ENCODE data around the gene PPFIA4.

Gene PPFIA4

GRCh38 chr1:203017692-203018091 is 8.6 kb upstream of the PPFIA4 start:
- no peak for FAIRE-seq

DNA sequence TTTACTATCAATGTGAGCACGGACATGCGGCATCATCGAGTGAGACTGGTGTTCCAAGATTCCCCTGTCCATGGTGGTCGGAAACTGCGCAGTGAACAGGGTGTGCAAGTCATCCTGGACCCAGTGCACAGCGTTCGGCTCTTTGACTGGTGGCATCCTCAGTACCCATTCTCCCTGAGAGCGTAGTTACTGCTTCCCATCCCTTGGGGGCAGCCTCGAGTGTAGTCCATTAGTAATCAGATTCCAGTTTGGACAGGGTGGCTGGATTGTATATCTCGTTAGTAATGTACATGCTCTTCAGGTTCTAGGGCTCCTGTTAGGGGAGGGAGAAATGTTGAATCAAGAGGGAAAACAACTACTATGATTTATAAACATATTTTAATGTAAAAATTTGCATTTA is 3.4 kb upstream of the PPFIA4 start:
- peak; percentile 80 for FAIRE-seq

DNA sequence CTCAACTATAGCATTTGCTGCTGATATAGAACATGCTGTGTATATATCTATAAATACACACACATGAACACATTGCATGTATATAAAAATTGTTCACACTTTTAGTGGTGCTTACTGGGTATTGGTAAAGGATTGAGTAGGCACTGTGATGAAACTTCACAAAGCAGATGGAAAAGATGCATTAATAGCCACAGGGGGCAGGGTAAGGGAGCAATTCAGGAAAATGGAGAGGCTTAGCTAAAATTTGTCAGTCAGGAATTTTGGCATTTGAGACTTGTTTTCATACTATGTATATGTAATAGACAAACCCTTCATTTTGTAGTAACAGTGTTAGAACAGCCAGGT is 633 bp upstream of the PPFIA4 start:
- FAIRE-seq, result no peak

DNA sequence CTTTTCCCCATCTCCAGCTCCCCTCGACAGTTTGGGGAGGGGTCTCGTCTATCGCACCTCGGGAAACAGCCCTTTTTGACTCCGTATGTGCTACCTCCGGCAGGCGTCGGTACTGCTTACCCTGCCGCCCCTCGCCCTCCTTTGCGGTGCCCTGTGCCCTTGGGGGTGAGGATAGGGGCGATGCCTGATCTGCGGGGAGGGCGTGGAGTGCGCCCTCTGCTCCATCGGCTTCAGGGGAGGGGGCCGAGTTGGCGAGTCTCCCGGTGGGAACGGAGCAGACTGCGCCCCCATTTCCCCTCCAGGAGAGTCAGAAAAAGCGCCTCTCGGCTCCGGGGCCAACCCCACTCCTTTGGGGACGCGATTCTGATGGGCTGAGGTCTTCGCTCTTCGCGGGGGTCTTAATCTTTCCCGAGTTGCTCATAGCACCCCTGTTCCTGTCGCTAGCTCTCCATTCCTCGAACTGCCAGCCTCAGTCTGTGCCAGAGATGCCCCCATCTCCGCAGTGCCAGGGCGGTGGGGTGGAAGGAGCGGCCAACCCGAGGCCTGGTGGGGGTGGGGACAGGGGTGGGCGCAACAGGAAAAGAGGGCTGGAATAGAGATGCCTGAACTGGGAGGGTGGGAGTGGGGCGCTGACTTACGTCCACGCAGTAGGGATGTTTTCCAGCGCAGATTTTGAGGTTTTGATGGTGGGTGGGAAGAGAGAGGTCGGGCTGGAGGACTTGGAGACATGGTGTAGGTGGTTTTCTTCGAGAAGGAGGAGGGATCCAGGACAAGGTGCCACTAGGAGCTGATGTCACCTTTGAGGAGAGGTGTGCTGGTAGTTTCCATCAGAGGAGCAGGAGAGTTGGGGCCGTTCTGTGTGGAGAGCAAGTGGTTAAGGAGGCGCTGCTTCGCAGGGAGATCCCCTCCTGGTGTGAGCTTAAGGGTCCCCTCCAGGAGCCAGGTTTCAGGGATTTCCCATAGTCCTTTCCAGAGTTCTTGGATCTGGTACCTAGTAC is 674 bp downstream of the PPFIA4 start:
- no peak for FAIRE-seq

DNA sequence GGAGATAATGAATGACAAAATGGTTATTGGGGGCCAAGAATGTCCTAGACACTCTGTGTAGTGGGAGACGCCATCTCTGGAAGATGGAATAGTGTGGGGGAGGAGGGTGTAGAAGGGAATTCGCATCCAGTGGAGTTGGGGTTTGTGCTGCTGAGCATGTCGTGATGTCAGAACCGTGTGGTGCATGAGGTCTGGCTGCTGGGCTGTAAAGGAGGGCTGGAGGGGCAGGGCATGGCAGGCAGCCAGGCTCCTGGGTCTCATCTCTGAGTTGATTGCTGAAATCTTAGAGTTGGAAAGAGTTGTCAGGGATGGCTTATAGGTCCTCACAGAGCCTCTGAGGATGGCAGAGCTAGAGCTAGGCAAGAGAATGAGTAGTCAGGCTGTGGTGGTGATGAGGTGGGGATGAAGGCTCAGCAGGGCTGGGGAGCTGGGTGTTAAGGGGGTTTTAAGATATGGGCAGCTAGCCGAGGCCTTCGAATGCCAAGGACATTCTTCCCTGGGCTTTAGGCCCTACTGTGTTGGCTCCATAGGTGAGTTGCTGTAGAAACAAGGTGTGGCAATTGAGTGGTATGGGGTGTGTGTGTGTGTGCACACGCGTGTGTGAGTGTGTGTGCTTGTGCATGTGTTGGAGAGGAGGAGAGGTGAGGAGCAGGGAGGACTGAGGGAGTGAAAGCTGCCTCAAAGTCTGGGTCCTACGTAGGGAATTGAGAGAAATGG is 1.9 kb downstream of the PPFIA4 start:
- no peak for FAIRE-seq

GRCh38 chr1:203028784-203029553 is 2.7 kb downstream of the PPFIA4 start:
- no peak for FAIRE-seq

DNA sequence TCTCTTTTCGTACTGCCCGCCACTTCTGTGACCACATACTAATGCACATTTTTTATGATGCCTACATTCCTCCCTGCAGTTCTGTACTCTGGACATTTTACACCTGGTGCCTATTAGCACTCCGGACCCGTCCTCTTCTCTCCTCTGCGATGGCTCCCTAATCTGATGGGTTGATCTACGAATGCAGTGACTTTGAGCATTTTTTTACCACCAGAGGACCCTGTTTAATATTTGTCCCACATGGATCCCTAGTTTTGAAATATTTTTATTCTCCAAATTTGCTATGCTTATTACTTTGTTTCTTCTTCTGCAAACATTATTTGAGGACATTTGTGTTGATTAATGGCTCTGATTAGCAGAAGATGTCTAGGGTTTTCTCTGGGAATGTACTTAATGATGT is 5.2 kb downstream of the PPFIA4 start:
- no peak for FAIRE-seq

DNA sequence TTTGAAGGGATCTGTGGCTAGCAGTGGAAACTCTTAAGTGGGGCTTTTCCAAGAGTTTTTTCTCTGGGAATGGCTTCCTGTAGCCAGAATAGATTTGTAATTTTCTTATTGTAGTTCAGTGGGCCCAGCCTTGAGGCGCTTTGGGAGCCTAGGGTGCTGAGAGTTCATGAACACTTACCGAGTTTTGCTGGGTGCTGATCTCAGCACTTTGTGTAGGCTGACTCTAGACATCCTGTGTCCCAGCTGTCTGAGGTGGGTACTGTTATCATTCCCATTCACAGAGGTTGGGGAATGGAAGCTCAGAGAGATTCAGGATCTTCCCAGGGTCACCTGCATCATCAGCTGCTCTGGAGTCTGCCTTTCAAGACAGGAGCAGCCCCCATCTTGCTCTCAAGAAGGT is 7.0 kb downstream of the PPFIA4 start:
- no peak for FAIRE-seq

- no peak for FAIRE-seq
These were observed 7.6 kb downstream of the PPFIA4 start for GRCh38 chr1:203033917-203034316.

DNA sequence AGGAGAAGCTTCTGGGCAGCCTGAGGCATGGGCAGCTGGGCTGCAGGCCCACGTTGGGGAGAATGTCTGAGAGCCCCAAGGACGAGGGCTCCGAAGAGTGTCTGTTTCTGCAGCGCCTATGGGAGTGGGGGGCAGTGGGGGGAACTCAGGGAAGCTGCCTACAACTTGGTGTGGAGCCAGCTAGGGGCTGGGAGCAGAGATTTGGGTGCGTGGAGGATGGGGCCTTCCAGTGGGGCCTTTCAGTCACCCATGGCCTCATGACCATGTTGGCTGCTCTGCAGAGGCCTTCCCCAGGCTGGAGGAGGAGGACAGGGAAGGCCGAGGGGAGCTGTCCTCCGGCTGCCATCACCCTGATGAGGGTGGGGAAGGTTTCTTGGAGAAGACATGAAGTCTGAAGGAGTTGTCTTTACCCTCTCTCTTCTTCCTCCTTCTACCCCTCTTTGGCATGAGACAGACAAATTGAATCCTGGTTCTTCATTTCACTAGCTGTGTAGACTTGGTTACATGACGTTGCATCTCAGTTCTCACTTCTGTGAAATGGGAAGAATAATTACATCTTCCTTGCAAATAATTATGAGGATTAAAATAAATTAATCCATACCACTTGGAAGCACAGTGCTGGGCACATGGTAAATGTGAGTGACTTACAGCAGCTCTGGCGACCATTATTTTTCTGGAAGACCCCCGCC is 8.3 kb downstream of the PPFIA4 start:
- no peak for FAIRE-seq

GRCh38 chr1:203035111-203036000 is 9.1 kb downstream of the PPFIA4 start:
- FAIRE-seq, result no peak

GRCh38 chr1:203036135-203036534 is 9.8 kb downstream of the PPFIA4 start:
- no peak for FAIRE-seq

DNA sequence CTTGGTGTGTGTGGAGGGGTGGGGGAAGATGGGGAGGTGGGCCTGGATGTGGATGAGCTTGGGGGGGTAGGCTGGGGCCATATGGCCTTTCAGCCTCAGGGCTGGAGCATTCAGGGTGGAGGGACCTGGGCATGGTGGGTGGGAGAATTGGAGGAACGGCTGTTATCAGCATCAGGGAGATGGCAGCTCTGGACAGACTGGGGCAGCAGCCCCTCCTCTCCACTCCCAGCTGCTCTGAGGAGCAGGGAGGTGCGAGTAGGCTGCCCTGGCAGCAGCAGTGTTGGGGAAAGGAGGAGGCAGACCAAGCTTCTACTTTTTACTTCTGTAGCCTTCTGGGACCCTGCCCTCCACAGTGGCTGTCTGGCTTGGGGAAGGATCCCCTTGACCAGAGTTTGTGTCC is 10.2 kb downstream of the PPFIA4 start:
- FAIRE-seq, result no peak

GRCh38 chr1:203037509-203038190 is 11.4 kb downstream of the PPFIA4 start:
- no peak for FAIRE-seq

DNA sequence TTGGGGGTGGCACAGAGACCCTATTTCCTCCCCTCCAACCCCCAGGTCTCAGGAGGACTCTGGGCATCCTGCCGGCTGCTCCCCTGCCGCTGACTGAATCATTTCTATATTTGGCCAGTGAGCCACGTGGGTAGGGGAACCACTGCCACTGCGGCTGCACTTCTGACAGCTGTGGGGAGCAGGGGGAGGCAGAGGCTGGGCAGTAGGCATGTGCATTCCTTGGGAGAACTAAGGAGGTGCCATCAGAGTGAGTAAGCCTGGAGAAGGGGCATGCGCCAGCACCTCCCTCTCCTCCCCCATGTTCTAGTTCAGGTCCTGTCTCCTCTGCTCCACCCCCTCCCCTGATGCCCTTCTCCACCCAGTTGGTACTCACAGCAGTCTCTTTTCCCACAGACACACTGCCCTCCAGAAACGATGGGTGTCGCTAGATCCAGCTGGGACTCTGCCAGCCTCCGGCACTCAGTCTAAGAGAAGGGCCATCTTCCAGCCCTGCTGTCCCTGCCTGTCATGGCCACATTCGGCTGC is 12.0 kb downstream of the PPFIA4 start:
- FAIRE-seq, result no peak

GRCh38 chr1:203038891-203039608 is 12.8 kb downstream of the PPFIA4 start:
- FAIRE-seq, result peak; percentile 61

- FAIRE-seq, result no peak
These were observed 13.6 kb downstream of the PPFIA4 start for GRCh38 chr1:203039609-203040512.

DNA sequence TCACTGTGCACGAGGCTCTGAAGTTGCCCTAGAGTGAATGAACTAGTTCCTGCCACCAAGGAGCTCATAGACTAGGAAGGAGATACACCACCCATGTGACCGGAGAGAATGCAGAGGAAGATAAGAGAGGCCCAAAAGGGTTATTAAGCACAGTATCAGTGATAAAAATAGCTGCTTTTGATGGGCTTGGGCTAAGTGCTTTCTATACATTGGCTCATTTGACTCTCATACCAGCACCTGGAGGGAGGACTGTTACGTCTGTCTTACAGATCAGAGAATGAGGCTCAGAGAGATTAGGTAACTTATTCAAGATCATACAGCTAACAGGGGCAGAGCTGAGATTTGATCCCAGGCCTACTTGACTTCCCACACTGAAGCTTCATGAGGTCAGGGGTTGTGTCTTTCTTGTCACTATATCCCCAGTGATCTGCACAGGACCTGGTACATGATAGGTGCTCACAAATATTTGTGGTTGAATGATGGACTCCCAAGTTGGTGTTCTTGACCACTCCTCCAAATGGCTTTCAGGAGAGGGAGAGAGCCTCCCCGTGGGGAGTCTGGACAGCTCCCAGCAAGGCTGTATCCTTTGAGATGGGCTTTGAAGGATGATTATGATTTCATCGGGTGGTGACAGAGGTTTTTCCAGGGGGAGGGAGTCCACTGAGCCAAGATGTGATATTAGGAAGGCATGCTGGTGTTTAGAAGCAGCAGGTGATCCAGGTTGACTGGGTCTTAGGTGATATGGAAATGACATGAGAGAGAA is 14.4 kb downstream of the PPFIA4 start:
- no peak for FAIRE-seq
